GM06990 (cell line): ENCODE data around the gene MFSD12.
A peak's percentile ranks its signal among the peaks of the same experiment; 100 is the strongest.
"Not testable (repeated sequence)": the region's sequence is repeated elsewhere in the genome, so short reads cannot be mapped to it uniquely, and the experiment has no call there.

ENCODE experiments used
- DNase-seq: peaks from one replicate; pipeline ENCODE4 v3.0.0-alpha.2; 2011; ENCODE audit not compliant: insufficient read length; ENCODE audit errors: extremely low read depth
- H3K27me3 ChIP-seq: replicated peaks from 2 replicates; pipeline ENCODE4 v1.6.0; 2011; ENCODE audit warnings: low read length; ENCODE audit not compliant: control insufficient read depth, insufficient read depth
- H3K36me3 ChIP-seq: 2 replicates; pipeline ENCODE4 v1.5.1; 2011; ENCODE audit warnings: low read length; ENCODE audit not compliant: control insufficient read depth, insufficient read depth
- H3K4me3 ChIP-seq: replicated peaks from 2 replicates; pipeline ENCODE4 v1.5.1; 2011; ENCODE audit warnings: low read depth, mild to moderate bottlenecking, control low read depth, low read length
- CTCF ChIP-seq: IDR thresholded peaks from 2 replicates; pipeline ENCODE4 v1.5.1; 2011; ENCODE audit warnings: low read length, control low read depth, mild to moderate bottlenecking, inconsistent platforms; ENCODE audit not compliant: insufficient read depth, poor library complexity, severe bottlenecking

The MFSD12 gene

GRCh38 chr19:3570606-3571011, 13.2 kb upstream of the MFSD12 start:
- no peak overlapping the region for H3K4me3 ChIP-seq
- TF ChIP-seq CTCF, result no peak
- H3K36me3 ChIP-seq, result no peaks in the 10 kb centered on the region
- H3K27me3 ChIP-seq, result no peaks in the 10 kb centered on the region
- DNase-seq, result no peak

DNA sequence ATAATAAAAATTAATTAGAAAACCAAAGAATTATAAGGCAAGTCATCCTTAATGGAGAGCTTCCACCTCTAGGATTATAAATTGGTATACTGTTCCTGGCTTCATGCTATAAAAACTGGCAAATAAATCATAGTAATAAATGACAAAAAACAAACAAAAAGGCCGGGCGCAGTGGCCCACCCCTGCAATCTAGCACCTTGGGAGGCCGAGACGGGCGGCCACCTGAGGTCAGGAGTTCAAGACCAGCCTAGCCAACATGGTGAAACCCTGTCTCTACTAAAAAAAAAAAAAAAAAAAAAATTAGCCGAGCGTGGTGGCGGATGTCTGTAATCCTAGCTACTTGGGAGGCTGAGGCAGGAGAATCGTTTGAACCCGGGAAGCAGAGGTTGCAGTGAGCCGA, 12.7 kb upstream of the MFSD12 start:
- H3K27me3 ChIP-seq, DNase-seq, H3K4me3 ChIP-seq, H3K36me3 ChIP-seq: not testable (repeated sequence)

DNA sequence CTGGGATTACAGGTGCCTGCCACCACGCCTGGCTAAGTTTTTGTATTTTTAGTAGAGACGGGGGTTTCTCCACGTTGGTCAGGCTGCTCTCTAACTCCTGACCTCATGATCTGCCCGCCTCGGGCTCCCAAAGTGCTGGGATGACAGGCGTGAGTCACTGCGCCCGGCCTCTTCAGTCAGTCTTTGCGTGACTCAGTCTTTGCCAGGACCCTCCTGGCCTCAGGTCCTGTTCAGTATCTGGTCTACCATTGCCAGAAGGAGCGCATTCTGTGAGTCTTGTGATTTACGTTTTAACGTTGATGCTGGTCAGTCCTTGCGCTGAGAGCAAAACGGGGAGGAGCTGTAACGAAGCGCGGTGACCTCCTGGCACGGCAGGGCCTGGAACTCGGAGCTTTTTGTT, 7.8 kb upstream of the MFSD12 start:
- H3K4me3 ChIP-seq, result no peak overlapping the region
- TF ChIP-seq CTCF, result no peak
- no peaks in the 10 kb centered on the region for H3K27me3 ChIP-seq
- DNase-seq, result no peak
- no peaks in the 10 kb centered on the region for H3K36me3 ChIP-seq

- Histone ChIP-seq H3K27me3 (no peaks in the 10 kb centered on the region), H3K4me3 (no peak overlapping the region), H3K36me3 (no peaks in the 10 kb centered on the region)
- no peak for TF ChIP-seq CTCF
- no peak for DNase-seq
Observed at GRCh38 chr19:3563709-3564524, 6.5 kb upstream of the MFSD12 start.

DNA sequence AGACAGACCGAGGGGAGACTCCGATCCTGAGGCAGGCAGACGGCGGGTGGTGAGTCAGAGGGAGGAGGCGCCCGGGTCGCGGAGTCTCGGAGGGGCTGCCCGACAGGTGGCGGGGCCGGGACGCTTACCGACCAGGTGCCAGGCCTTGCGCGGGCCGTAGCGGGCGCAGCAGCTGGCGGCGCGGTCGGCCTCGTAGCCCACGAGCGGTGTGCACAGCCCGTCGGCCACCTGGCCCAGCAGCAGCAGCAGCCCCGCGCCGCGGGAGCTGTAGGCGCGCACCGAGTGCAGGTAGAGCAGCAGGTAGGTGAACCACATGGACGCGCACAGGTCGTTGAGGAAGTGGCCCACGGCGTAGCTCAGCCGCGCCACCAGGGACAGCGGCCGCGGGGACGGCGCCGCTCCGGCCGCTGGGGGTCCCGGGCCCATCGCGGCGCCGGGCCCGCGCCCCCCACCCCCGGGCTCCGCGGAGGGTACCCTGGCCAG, 367 bp downstream of the MFSD12 start:
- TF ChIP-seq CTCF, result no peak
- Histone ChIP-seq H3K27me3 (no peaks in the 10 kb centered on the region), H3K36me3 (no peaks in the 10 kb centered on the region), H3K4me3 (peak overlapping the region; percentile 69)
- DNase-seq, result peak; percentile 67

DNA sequence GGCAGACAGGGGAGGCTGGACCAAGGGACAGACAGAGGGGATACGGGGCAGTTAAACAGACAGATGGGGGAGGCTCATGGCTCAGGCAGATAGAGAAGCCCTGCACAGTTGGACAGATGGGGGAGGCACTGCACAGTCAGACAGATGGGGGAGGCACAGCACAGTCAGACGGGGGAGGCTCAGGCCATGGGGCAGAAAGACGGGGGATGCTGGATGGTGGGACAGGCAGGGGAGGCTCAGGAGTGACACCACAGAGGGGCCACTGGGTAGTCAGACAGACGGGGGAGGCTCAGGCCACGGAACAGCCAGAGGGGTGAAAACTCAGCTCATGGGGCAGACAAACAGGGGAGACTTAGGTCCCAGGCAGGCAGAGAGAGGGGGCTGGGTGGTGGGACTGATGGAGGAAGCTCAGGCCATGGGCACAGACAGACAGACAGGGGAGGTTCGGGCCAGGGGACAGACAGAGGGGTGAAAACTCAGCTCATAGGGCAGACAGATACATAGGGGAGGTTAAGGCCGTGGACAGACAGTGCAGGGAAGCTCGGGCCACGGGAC, 886 bp downstream of the MFSD12 start:
- Histone ChIP-seq H3K27me3 (no peaks in the 10 kb centered on the region), H3K36me3 (no peaks in the 10 kb centered on the region), H3K4me3 (peak overlapping the region; percentile 69)
- TF ChIP-seq CTCF, result no peak
- no peak for DNase-seq
